Stomach (tissue), 4 donors: ENCODE data around the gene KCNG3.

Experiments
- EP300 ChIP-seq: sonication (generic); formaldehyde crosslinking; IDR thresholded peaks from one replicate; pipeline ENCODE4 v1.6.1; 2017; ENCODE audit warnings: antibody characterized with exemption
- POLR2A ChIP-seq, 4 donors: fragments of 450-650 bp; IDR thresholded peaks; one replicate each; pipeline ENCODE4 v1.6.1; 2016; ENCODE audit warnings: antibody characterized with exemption in 4 of 4, control low read depth in 2 of 4, mild to moderate bottlenecking in 1 of 4, moderate library complexity in 1 of 4
- POLR2AphosphoS5 ChIP-seq, 3 donors: sonication (generic); formaldehyde crosslinking; IDR thresholded peaks; one replicate each; pipeline ENCODE4 v1.6.1; 2016; ENCODE audit warnings: antibody characterized with exemption in 3 of 3
- TF ChIP-seq, protein P1 (sequence below), 7 experiments: fragments of 450-650 bp in 4 of 7; fragments of 200-600 bp in 3 of 7; sonication (generic) in 3 of 7; IDR thresholded peaks; one replicate each; pipeline ENCODE4 v1.5.1; 2016 to 2019; ENCODE audit warnings: antibody characterized with exemption in 7 of 7, control low read depth in 2 of 7, mild to moderate bottlenecking in 1 of 7

DNA sequence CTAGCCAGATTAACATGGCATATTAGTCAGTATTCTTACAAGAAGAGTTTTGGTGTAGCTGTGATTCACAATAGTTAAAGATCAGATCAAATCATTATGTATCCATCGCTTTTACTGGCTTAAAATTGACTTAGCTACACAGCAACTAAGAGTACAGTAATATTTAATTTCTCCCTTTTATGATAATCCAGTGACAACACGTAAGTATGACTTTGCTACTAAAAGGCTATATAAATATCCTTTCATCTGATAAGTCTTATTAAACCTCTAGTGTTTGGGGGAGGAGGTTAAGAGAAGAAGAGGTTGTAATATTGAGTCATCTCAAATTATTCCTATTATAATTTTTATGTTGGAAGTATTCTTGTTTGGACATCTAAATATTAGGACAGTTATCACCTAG is 51.0 kb downstream of the KCNG3 start:
- no peak for TF ChIP-seq POLR2AphosphoS5 (IDR thresholded peaks at IDR 0.05)
- TF ChIP-seq, protein P1, sequence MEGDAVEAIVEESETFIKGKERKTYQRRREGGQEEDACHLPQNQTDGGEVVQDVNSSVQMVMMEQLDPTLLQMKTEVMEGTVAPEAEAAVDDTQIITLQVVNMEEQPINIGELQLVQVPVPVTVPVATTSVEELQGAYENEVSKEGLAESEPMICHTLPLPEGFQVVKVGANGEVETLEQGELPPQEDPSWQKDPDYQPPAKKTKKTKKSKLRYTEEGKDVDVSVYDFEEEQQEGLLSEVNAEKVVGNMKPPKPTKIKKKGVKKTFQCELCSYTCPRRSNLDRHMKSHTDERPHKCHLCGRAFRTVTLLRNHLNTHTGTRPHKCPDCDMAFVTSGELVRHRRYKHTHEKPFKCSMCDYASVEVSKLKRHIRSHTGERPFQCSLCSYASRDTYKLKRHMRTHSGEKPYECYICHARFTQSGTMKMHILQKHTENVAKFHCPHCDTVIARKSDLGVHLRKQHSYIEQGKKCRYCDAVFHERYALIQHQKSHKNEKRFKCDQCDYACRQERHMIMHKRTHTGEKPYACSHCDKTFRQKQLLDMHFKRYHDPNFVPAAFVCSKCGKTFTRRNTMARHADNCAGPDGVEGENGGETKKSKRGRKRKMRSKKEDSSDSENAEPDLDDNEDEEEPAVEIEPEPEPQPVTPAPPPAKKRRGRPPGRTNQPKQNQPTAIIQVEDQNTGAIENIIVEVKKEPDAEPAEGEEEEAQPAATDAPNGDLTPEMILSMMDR (IDR thresholded peaks at IDR 0.05): no peak
- TF ChIP-seq POLR2A (IDR thresholded peaks at IDR 0.05): no peak
- no peak for TF ChIP-seq EP300
